GM21526 (cell line): ENCODE data around the gene F2.
"Not testable (repeated sequence)": the region's sequence is repeated elsewhere in the genome, so short reads cannot be mapped to it uniquely, and the experiment has no call there.

Source experiments
- ATAC-seq: cut with Tn5 transposase; IDR thresholded peaks from one replicate; pipeline ENCODE4 v1.9.1; 2021; ENCODE audit warnings: moderate library complexity; ENCODE audit not compliant: unreplicated experiment, low FRiP score

F2 gene

DNA sequence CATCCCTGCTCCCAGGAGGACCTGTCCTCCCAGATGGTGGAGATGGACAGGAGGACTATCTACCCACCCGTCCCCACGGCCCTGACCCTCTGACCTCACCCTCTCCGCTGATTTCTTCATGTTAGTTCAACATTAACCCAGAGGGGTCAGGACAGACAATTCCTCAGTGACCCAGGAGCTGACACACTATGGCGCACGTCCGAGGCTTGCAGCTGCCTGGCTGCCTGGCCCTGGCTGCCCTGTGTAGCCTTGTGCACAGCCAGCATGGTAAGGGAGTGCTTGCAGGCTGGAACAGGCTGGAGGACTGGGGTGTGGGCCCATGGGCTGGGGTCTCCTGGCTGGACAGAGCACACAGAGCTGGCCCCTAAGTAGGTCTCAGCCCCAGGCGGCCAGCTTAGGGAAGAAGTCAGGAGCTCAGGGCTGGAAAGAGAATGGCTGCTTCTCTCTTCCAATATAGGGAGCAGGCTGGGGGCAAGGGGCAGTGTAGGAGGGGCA is at the start of gene F2:
Gene F2 (plus strand): TSS at position 166 of the 495 bp plus-strand sequence. CDS start 23 bp downstream, at position 189.
- ATAC-seq, result no peak

DNA sequence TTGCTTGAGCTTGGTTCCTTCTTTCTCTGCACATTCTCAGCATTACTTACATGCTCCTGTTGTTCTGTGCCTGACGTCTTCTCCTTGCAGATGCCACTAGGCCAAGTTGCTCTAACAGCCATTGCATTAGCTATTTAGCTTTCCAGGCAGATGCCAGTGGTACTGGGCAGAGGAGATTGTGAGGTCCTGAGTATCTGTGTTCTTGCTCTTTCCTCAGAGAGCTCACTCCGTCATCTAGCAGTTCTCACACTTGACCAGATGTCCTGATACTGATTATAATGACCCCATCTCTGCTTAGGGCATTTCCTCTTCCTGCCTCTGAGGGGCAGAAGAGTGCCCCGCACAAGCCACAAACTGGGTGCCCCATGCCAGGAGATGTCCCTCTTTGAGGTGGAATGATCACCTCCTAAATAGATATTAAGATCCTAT is 49.3 kb upstream of the F2 start:
- no peak for ATAC-seq

DNA sequence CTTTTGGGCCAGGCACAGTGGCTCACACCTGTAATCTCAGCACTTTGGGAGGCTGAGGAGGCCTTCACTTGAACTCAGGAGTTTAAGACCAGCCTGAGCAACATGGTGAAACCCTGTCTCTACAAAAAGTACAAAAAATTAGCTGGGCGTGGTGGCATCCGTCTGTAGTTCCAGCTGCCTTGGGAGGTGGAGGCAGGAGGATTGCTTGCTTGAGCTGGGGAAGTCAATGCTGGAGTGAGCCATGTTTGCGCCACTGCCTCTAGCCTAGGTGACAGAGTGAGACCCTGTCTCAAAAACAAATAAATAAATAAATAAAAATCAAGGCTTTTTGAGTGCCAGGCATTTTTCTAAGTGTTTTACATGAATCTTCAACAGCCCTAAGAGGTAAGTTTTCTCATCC is 48.5 kb upstream of the F2 start:
- ATAC-seq, result not testable (repeated sequence)

DNA sequence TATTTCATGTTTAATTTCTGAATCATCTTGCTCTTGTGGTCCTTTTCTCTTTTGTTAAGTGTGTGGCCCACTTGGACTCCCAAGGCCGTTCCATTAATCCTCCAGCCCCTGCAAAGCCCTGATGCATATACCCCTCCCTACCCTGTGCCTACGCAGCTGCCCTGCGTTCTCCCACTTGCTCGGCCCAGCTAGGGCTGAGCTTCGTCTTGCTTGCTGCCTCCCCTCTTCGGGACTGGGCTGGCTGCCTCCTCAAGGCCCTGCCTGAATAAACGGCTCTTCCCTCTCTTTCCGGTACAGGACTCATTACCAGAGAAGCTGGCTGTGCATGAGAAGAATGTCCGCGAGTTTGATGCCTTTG is 47.1 kb upstream of the F2 start:
- no peak for ATAC-seq

DNA sequence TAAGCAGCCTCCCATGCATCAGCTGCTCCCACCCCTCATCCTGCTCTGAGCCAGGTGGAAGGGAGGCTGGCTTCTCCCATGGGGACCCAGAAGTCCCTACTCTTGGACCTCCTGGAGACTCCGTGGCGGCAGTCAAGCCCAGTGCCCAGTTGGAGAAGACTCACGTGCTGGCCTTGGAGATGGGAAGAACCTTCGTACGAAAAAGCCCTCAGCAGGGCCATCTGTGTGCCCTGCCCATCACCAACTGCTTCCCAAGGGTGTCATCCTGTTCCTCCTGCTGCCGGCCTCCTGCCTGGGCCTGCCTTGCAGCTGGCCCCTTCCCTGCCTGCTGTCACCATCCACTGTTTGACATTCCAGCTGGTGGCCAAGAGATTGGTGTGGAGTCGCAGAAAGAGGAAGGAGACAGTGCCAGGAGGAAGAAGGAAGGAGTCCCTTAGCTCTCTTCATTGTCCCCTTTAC is 46.6 kb upstream of the F2 start:
- no peak for ATAC-seq

DNA sequence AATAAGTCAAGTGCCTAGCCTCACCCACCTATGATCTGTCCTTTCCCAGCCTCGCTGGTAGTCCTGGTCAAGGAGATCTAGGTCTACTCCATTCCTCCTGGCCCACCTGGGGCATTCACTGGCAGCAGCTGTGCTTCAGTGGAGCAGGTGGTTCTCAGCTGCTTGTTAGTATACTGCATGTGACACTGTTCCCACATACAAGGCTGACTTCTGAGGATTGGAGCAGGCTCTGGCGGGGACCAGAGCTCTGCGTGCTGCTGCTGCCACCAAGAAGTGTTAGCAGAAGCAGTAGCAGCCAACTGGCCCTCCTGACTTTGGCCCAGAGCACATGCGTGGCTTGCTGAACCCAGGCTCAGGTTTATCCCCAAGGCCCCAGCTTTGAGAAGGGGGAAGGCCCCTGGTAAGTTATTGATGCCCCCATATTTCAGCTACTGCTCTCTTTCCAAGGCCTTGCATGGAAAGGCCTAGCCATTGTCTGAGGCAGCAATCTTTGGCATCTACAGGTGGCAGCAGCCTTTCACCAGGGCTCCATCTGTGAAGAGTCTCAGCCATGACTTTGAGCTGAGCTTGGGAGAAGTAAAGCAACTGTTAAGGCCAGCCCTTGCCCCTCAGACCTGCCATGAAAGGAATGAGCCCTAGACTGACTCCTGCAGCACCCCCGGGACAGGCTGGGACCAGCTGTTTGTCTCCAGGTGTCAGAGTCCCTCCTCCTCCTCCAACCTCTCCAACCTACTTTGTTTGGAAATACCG is 45.1 kb upstream of the F2 start:
- no peak for ATAC-seq

DNA sequence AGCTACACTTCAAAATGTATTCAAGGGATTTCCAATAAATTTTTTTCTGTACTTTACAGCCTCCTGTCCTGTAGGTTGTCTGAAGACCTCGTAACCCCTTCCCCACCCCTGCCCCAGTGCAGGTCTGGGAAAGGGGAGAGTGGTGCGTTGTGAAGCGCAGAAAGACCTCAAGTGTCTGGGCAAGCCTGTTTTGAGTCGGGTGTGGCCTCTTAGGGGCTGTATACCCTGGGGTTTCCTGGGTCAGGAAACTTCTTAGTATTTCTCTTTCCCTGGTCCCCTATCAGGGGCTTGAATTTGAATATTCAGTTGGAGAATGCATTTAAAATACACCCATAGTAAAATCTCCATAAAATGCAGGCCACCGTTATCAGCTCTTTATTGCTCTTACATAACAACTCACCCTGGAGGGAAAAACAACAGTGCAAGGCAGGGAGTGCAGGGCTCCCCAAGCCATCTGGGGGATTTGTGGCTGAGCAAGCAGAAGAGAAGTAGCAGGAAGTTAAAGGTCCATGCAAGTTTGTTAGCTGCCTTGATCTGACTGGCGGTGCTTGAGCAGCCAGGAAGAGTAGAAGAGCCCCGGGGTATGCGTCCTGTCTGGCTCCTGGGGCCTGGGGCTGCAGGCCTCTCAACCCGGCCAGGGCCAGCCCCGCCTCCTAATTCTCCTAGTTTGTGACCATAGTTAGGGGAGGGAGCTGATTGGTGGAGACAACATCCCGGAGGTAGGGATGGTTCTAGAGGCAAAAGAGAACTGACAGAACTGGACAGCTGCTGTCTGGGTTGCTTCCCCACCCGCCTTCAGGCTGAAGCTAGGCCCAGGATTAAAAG is 44.3 kb upstream of the F2 start:
- ATAC-seq, result no peak

DNA sequence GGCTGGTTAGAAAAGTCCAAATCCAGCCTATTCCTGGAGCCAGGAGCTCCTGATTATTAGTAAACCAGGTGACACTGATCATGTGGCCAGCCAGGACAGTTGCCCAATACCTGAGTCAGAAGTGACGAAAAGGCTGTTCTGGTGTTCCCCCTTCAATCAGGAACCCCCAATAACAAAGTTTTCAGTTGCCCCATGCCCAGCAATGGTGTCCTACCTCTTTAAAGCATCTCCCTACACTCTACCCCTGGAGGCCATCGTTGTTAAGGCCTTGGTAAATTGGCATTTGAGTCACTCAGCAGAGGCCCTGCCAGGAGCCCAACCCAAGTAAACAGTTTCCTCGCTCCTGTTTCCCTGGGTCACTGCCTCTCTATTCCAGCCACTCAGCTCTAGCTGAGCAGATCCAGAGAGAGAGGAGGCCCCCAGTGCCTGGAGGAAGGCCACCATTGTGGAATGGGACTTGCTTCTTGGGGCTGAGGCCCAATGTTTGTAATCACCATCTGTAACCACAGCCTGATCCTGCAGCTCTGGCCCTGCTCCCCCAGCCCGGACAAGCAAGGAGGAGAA is 43.6 kb upstream of the F2 start:
- ATAC-seq, result no peak

DNA sequence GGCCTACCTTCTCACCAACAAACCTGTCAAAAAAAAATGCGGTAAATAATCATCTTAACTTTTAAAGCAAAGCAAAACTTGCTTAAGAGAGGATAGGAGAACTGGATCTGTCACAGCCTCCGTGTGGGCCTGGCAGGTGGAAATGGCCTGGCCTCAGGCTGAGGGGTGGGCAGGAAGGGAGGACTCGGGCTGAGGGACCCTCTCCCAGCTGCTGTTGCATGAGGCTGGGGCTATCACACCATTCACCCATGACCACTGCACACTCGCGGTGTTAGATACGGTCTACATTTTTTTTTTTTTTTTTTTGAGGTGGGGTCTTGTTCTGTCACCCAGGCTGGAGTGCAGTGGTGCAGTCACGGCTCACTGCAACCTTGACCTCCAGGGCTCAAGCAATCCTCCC is 43.1 kb upstream of the F2 start:
- ATAC-seq, result no peak

DNA sequence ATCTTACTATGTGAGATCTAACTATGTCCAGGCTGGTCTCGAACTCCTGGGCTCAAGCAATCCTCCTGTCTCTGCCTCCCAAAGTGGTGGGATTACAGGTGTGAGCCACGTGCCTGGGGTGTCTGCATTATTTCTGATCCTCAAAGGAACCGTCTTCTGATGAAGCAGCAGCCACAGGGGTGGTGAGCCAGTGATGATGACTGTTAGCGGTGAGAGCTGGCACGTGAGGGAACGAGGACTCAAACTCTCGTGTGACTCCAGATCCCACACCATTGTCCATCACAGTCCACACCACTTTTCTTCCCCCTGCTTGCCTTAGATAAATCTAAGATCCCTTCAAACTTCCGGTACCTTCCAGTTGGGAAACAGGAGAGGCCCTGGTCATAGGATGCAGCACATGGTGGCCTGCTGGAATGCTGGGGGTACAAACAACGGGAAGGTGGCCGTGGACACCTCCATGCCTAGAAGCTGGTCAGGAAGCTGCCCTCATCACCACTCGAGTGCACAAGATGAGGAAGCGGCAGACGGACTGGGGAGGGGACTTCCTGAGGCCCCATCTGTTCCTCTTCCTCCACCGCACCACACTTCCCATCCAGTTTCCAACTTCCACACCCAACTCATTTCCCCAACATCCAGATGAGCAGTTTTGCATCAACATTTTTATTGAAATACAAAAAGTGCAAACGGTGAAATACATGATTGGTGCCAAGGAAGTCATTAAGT is 42.4 kb upstream of the F2 start:
- no peak for ATAC-seq

DNA sequence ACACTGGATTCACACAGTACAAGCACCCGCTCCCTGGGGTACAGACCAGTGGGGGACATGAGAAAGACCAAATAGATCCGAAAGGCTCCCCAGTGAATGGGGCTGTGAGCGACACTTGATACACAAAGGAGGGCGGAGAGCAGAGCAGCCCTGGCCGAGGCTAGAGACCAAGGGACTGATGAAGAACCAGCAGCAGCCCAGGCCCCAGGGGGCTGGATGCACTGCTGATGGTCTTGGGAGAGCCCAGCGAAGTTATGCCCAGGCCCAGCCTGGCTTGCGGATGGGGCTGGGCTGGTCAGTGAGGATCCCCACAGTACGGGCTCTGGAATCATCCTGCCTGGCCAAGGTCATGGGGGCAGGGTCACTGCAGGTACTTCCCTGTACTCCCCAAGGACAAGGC is 41.8 kb upstream of the F2 start:
- ATAC-seq, result no peak

DNA sequence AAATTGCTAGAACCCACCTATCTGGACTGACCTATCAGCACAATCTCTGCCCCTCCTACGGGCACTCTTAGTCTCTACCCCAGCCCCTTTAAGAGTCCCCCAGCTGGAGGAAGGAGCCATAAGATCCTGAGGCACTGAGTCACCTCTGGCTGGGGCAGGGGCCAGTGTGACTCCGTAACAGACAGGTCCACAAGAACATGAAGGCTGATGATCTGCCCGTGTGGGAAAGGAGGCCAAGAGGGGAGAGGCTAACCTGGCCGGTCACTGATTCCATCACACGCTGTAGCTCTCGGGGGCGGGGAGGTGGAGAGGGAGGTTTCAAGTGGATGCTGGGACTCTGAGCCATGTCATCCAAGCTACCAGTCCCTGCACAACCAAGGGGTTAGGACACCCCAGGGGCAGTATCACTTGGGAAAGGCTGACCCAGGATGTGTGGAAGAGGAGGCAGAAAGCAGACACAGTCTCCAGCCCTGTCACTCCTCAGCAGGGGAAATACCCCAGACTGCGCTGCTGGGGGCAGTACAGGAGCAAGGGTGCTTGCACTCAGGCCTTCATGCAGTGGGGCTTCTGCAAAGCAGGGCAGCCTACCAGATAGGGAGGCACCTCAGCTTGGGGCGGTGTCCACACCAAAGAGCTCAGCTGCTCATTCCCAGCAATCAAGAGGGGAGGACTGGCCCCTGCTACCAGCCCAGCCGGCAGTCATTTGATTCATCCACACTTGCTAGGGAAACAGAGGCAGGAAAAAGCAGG is 40.8 kb upstream of the F2 start:
- ATAC-seq, result no peak

DNA sequence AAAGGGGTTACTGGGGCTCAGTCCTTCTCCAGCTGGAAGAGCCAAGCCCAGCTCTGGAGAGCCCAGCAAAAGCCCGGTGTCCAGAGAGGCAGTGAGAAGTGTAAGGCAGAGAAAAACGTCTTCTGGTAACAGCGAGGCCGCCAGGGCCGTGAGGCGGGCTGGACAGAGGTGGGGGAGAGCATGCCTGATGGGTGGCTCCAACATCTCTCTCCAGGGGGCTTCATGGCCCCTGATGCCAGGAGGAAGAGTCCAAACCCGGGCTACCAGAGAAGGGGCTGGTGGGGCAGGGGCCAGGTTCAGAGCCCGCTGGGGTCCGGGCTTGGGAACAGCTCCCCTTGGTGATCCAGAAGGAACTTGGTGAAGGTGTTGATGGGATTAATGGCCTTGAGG is 40.3 kb upstream of the F2 start:
- no peak for ATAC-seq

DNA sequence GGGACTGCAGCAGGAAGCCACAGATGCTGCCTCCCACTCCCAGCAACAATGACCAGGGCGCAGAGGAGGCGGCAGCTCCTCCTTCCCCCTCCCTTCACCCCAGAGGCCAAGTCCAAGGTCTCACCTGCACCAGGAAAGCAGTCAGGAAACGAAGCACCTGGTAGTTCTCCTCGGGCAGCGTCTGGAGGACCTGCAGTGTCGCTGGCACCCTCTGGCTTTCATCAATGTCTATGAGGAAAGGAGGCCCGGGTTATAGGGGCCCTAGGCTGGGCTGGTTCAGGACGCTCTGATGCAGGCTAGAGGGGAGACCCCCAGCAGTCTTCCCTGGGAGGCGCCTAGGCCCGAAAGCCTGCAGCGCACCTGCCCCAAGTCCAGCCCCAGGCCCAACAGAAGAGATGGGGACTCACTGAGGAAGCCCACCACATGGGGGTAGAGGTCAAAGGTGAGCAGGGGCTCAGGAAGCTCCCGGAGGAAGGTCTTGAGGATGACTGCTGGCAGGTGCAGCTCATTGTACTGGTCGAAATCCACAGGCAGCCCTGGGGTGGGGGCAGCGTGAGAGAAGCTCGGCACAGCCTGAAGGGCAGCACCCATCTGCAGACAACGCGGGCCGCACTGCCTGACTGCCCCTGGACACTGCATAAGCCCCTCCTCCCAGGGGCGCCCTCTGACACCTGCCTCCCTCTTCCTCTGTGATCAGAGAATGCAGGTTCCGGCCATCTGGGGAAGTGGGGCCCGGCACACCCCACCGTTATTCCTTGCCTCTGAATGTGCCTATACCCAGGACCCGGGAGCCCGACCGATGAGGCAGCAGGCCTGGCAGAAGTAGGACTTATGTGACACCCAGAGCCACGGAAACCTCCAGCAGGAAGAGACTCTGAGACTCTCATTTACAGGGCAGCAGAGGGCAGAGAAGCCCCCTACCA is 39.5 kb upstream of the F2 start:
- ATAC-seq, result no peak

DNA sequence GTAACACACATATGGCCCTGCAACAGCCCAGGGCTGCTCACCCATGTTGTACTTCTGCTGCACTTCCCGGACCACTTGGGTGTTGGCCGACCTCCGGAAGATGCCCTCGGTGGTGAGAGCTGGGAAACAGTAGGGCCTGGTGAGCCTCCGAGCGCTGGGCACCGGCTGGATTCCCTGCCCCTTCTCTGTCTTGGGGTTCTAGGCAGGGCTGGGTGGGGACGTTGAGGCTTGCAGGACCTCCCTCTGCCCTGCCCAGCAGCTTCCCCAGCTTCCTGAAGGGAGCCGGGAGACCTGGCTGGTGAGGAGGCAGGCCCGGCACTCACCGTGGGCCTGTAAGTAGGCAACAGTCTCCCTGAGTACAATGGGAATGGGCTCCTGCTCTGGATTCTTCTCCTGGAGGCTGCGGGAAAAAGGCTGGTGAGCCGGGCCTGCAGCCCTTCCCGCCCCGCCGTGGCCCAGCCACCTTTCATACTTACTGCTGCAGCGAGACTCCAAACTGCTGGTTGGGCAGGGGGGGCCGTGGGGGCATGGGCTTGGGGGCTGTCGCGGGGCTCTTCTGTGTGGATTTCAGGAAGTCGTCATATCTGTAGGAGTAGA is 38.8 kb upstream of the F2 start:
- no peak for ATAC-seq

DNA sequence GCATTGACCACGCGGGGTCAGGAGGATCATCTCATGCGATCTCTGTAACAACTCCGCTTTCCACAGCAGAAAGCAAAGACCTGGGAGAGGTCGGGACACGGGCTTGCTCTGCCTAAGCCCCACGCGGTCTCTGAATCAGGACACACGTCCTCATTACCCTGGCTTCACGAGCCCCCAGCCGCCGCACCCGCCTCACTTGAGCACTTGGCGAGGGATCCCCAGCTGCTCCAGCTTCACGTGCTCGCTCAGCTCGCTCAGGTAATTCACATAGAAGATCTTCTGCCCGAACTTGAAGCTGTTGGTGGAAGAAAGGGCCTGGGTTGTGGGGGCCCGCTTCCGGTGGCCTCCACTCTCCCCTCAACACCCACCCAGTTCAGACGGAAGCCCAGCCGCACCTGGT is 38.2 kb upstream of the F2 start:
- ATAC-seq, result no peak

DNA sequence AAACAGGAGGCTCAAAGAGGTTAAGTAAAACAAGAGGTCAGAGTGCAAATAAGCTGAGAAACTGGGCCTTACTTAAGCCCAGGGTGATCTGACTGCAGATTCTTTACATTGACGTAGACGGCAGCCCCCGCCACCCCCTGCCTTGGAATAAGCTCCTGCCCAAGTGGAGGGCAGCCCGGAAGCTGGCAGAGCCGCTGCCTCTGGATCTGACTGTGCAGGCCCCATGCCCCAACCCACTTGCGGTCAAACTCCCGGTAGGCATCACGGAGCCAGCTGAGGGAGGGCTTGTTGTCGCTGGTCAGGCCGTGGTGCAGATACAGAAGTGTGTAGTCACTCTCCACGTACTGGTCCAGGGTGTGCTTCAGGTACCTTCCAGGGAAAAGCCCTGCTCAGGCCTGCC is 37.2 kb upstream of the F2 start:
- ATAC-seq, result no peak
